ENCODE results near the gene TLE6. TPM values are rescaled to one million over a fixed set of nuclear protein-coding genes. Genes with fewer than 3 reads are reported as not detected.

Gene TLE6
- total and polyA plus RNA-seq, 12 donors: 0.34 to 3.5 (median 0.64) TPM; not detected in 3

DNA sequence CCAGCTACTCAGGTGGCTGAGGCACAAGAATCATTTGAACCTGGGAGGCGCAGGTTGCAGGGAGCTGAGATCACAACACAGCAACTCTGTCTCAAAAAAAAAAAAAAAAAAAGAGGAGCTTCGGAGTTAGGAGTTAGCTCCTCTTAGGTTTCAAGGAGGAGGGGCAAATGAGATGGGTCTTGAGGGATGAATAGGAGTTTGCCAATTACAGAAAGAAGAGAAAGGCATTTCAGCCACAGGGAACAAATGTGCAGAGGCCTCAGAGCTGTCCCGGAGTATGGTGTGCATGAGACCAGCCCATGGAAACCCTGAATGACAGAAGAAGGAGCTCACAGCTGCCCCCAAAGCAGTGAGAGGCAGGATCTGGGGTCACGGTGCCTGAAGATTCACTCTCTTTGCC, 27.2 kb downstream of the TLE6 start:
- intact Hi-C loops (cut with DNase I): no loop called here
- no peaks in the 10 kb centered on the region for H3K27me3 ChIP-seq

GRCh38 chr19:3005345-3005744, 28.0 kb downstream of the TLE6 start:
- Histone ChIP-seq H3K27ac (no peak overlapping the region), H3K4me3 (no peak overlapping the region), H3K36me3 (peaks cover 0 to 96% (median 14%) of the 10 kb centered on the region in 9 donors), H3K27me3 (no peaks in the 10 kb centered on the region), H3K9me3 (no peaks in the 10 kb centered on the region), H3K4me1 (no peaks in the 10 kb centered on the region)
- TF ChIP-seq, protein P1, sequence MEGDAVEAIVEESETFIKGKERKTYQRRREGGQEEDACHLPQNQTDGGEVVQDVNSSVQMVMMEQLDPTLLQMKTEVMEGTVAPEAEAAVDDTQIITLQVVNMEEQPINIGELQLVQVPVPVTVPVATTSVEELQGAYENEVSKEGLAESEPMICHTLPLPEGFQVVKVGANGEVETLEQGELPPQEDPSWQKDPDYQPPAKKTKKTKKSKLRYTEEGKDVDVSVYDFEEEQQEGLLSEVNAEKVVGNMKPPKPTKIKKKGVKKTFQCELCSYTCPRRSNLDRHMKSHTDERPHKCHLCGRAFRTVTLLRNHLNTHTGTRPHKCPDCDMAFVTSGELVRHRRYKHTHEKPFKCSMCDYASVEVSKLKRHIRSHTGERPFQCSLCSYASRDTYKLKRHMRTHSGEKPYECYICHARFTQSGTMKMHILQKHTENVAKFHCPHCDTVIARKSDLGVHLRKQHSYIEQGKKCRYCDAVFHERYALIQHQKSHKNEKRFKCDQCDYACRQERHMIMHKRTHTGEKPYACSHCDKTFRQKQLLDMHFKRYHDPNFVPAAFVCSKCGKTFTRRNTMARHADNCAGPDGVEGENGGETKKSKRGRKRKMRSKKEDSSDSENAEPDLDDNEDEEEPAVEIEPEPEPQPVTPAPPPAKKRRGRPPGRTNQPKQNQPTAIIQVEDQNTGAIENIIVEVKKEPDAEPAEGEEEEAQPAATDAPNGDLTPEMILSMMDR (IDR thresholded peaks at IDR 0.05): no peak
- DNase-seq (no peak), ATAC-seq (no peak)
- WGBS, 2 donors: 91% methylated on average over 18 of the region's 18 CpGs
- intact Hi-C loops (cut with DNase I): no loop called here

More for the DNA sequence above, 27.2 kb downstream of the TLE6 start:
- peaks cover 0 to 96% (median 14%) of the 10 kb centered on the region in 9 donors for H3K36me3 ChIP-seq
- no peaks in the 10 kb centered on the region for H3K9me3 ChIP-seq
- no peak for ATAC-seq
- no peak overlapping the region for H3K27ac ChIP-seq
- WGBS, 2 donors: 76 to 80% methylated on average over 4 of the region's 4 CpGs
- no peak overlapping the region for H3K4me3 ChIP-seq
- TF ChIP-seq, protein P1 (IDR thresholded peaks at IDR 0.05): no peak
- no peak for DNase-seq
- no peaks in the 10 kb centered on the region for H3K4me1 ChIP-seq

DNA sequence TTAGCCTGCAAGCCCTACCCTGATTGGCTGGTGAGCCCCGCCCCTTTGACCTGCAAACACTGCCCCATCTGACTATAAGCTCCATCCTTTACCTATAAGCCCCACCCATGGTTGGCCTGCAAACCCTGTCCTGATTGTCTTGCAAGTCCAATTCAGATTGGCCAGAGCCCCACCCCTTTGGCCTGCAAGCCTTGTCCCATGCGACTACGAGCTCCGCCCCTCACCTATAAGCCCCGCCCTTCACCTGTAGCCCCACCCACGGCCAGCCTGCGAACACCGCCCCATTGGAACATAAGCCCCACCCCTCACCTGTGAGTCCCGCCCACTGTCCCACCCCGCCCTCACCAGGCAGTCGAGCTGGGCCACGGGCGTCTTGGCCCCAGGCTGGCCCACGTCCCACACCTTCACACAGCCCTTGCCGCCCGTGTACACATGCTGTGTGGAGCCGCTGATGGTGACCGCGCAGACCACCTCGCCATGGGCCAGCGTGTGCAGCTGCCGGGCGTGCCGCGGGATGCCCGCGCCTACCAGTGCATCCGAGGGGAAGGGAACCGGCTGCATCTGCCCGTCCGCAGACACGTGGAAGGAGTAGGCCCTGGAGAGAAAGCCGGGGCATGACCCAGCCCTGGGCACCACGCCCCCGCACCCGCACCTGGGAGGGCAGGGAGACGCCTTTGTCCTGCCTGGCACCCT, 28.9 kb downstream of the TLE6 start:
- ATAC-seq (peak in 2 of 8 donors; percentile 25 to 35), DNase-seq (no peak)
- WGBS, 2 donors: 81 to 85% methylated on average over 37 of the region's 37 CpGs
- Histone ChIP-seq H3K27ac (no peak overlapping the region), H3K36me3 (peaks cover 0 to 96% (median 14%) of the 10 kb centered on the region in 9 donors), H3K4me1 (no peaks in the 10 kb centered on the region), H3K9me3 (no peaks in the 10 kb centered on the region), H3K27me3 (no peaks in the 10 kb centered on the region), H3K4me3 (no peak overlapping the region)
- TF ChIP-seq, protein P1 (IDR thresholded peaks at IDR 0.05): no peak
- intact Hi-C loops (cut with DNase I): no loop called here

- ATAC-seq: no peak
- Histone ChIP-seq H3K4me1 (no peaks in the 10 kb centered on the region), H3K4me3 (no peak overlapping the region), H3K27me3 (no peaks in the 10 kb centered on the region), H3K27ac (no peak overlapping the region), H3K36me3 (peaks cover 0 to 98% (median 15%) of the 10 kb centered on the region in 9 donors), H3K9me3 (no peaks in the 10 kb centered on the region)
- WGBS, 2 donors: 81 to 85% methylated on average over 9 of the region's 9 CpGs
- TF ChIP-seq, protein P1 (IDR thresholded peaks at IDR 0.05): no peak
- intact Hi-C loops (cut with DNase I): no loop called here
- no peak for DNase-seq
Measured at GRCh38 chr19:3007975-3008374, 30.6 kb downstream of the TLE6 start.

Measured in heart right ventricle (tissue), 16 donors.